T-helper 22 cell (primary cell): ENCODE data around the gene PCDHGA6.
"Not testable (repeated sequence)": the region's sequence is repeated elsewhere in the genome, so short reads cannot be mapped to it uniquely, and the experiment has no call there.

ENCODE experiments used
- DNase-seq: peaks from one replicate; pipeline ENCODE4 v3.0.0-alpha.2; 2020; ENCODE audit warnings: low read depth

The PCDHGA6 gene

GRCh38 chr5:141360685-141361084, 13.0 kb upstream of the PCDHGA6 start:
- DNase-seq, result no peak

GRCh38 chr5:141362719-141363118, 11.0 kb upstream of the PCDHGA6 start:
- DNase-seq, result no peak

- DNase-seq, result no peak
Measured at GRCh38 chr5:141363952-141364660, 9.6 kb upstream of the PCDHGA6 start, which contains the start of gene PCDHGA5. TSS of gene PCDHGA5 (plus strand) at chr5:141364162. CDS start at chr5:141364331, 169 bp downstream.

- DNase-seq, result no peak
Measured at GRCh38 chr5:141366016-141366896, 7.4 kb upstream of the PCDHGA6 start.

DNA sequence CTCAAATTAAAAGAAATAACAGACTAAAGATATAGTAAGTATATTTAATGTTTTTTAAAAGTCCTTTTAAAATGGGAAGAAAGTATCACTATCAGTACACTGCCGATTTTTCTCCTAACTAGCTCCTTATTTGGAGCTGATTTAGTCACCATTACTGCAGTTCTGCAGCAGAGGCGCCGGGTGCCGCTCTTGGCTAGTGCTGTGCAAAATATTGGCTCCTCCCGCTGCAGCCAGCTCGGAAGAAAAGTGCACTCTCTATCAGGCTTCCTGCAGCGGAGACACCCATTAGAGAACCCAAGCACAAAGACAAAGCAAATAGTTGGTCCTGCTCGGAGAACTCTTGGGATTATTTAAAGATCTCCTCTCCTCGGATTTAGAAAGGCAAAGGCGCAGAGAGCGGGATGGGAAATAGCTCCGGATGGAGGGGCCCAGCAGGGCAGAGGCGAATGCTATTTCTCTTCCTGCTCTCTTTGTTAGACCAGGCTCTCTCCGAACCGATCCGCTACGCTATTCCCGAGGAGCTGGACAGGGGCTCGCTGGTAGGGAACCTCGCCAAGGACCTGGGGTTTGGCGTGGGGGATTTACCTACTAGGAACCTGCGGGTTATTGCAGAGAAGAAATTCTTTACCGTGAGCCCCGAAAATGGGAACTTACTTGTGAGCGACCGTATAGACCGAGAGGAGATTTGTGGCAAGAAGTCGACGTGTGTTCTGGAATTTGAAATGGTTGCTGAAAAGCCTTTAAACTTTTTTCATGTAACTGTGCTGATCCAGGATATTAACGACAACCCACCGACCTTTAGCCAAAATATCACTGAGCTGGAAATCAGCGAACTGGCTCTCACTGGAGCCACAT, 3.5 kb upstream of the PCDHGA6 start, which contains the start of gene PCDHGB3:
Gene PCDHGB3, plus strand, starts transcription at position 249 of the 855 bp plus-strand sequence. Its CDS starts 153 bp downstream, at position 402.
- no peak for DNase-seq

- no peak for DNase-seq
Measured at GRCh38 chr5:141371572-141372475, 1.9 kb upstream of the PCDHGA6 start.

DNA sequence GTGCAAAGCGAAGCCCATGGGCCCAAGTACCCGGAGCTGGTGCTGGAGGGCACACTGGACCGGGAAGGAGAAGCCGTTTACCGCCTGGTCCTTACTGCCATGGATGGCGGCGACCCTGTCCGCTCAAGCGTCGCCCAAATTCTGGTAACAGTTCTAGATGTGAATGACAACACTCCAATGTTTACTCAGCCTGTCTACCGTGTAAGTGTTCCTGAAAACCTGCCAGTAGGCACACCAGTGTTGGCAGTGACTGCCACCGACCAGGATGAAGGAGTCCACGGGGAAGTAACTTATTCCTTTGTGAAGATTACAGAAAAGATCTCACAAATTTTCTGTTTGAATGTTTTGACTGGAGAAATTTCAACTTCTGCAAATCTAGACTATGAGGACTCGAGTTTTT, 936 bp downstream of the PCDHGA6 start:
- no peak for DNase-seq

- DNase-seq, result not testable (repeated sequence)
Measured at GRCh38 chr5:141375444-141376155, 1.9 kb downstream of the PCDHGA6 start.

DNA sequence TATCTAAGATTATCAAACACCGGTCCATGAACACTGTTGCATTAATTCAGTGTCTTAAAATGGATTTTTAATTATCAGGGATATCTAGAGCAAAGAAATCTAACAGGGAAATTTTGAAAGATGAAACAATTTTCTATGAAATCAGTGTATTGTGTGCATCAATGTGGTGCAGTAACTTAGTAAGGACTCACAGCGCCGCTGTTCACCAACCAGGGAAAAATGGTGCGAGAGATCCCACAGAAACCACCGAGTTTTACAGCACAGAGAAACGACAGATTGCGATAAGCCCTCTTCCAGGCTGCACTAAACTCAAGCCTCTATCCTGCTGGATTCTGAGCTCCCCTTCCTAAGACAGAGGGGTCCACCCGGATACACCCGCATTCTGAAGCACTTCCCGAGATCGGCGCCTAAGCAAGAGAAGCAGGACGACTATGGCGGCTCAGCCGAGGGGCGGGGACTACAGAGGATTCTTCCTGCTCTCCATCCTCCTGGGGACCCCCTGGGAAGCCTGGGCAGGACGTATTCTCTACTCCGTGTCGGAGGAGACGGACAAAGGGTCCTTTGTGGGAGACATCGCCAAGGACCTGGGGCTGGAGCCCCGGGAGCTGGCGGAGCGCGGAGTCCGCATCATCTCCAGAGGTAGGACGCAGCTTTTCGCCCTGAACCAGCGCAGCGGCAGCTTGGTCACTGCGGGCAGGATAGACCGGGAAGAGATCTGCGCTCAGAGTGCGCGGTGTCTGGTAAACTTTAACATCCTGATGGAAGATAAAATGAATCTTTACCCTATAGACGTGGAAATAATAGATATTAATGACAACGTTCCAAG, 9.0 kb downstream of the PCDHGA6 start, which contains the start of gene PCDHGA7:
Gene PCDHGA7, plus strand, starts transcription at position 274 of the 826 bp plus-strand sequence. Its CDS starts 158 bp downstream, at position 432.
- no peak for DNase-seq

GRCh38 chr5:141383345-141383744, 9.7 kb downstream of the PCDHGA6 start:
- no peak for DNase-seq

DNA sequence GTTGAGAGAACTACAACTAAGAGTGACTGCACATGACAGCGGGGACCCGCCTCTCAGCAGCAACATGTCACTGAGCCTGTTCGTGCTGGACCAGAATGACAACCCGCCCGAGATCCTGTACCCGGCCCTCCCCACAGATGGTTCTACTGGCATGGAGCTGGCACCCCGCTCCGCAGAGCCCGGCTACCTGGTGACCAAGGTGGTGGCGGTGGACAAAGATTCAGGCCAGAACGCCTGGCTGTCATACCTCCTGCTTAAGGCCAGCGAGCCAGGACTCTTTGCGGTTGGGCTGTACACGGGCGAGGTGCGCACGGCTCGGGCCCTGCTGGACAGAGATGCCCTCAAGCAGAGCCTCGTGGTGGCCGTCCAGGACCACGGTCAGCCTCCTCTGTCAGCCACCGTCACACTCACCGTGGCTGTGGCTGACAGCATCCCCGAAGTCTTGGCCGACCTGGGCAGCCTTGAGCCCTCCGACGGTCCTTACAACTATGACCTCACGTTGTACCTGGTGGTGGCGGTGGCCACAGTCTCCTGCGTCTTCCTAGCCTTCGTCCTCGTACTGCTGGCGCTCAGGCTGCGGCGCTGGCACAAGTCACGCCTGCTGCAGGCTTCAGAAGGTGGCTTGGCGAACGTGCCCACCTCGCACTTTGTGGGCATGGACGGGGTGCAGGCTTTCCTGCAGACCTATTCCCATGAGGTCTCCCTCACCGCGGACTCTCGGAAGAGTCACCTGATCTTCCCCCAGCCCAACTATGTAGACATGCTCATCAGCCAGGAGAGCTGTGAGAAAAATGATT, 11.0 kb downstream of the PCDHGA6 start:
- DNase-seq, result no peak

GRCh38 chr5:141387557-141388311, 14.0 kb downstream of the PCDHGA6 start, which contains the start of gene PCDHGB4:
TSS of gene PCDHGB4 (plus strand) at chr5:141387698. CDS start at chr5:141387885, 187 bp downstream.
- DNase-seq, result not testable (repeated sequence)

DNA sequence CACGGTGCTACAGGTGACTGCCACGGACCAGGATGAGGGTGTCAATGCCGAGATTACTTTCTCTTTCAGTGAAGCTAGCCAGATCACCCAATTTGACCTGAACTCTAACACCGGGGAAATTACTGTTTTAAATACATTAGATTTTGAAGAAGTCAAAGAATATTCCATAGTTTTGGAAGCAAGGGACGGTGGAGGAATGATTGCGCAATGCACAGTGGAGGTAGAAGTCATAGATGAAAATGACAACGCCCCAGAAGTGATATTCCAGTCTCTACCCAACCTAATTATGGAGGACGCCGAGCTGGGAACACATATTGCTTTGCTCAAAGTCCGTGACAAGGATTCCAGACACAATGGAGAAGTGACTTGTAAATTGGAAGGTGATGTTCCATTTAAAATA, 15.0 kb downstream of the PCDHGA6 start:
- DNase-seq, result no peak

- no peak for DNase-seq
Measured at GRCh38 chr5:141389153-141390042, 15.7 kb downstream of the PCDHGA6 start.

- DNase-seq, result no peak
Measured at GRCh38 chr5:141392429-141393198, 18.9 kb downstream of the PCDHGA6 start, which contains the start of gene PCDHGA8. TSS of gene PCDHGA8 (plus strand) at chr5:141392633. CDS start at chr5:141392814, 181 bp downstream.

- DNase-seq, result no peak
Measured at GRCh38 chr5:141393267-141393666, 19.6 kb downstream of the PCDHGA6 start.
